Frontal cortex (tissue), 4 donors: ENCODE data around the gene BAHCC1. TPM values are rescaled to one million over a fixed set of nuclear protein-coding genes. Genes with fewer than 3 reads are reported as not detected.

ENCODE experiments used
- DNase-seq, 2 donors: peaks; one replicate each; pipeline ENCODE4 v3.0.0; 2012; ENCODE audit warnings: low spot score in 2 of 2
- FAIRE-seq: peaks from 2 replicates; lab custom pipeline; 2012; peaks lifted over from hg19 to GRCh38; lab: Jason Lieb, UNC
- total RNA-seq: library from RNA; depleted of rRNA; stranded (reverse); fragments of >200 nt; gene quantifications from one replicate; pipeline ENCODE4 v1.2.3, GENCODE V29; 2014
- donor health status: control.
- donor health status: control.
- donor health status: control.

The BAHCC1 gene
- total RNA-seq, 1 donor from 2014 or later: 5.7 TPM

DNA sequence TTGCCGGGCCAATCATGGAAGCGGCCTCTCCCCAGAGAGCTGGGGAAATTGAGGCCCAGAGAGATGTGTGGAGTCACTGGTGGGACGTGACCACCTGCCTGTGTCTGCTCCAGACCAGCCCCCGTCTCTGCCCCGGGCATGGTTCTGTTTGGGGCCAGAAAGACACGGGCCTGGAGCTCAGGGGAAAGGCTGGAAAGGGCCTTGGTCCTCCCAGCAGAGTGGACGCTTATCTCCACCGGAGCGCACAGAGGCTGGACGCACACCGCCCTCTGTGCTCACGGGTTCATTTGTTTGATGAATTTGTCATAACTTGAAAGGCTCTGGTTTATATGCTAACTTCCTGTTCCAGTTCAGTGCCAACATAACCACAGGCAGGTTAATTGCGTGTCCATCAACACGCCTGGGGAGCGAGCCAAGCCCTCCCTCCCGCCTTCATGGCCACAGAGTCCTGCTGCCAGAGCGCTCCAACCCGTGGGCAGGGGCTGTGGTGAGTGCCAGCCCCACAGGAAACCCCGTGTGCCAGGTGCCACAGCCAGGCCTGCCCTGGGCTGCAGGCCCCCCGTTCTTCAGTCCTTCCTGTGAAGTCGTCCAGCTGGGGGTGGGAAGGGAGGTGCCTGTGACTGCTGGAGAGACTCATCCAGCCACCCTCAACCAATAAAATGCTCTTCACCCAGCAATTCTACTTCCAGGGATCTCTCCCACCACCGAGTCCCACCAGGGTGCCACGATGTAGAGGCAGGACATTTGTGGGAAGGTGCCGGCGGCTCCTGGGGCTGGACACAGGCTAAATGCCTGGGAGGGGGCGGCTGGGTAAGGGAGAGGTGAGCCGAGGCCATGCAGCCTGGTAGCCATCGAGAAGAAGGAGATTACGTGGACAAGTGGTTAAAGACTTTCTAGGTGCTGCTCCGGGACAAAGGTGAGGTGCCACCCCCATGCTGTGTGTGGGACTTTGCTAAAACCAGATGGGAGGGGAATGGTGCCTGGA is 29.4 kb upstream of the BAHCC1 start:
- no peak for FAIRE-seq
- no peak for DNase-seq

DNA sequence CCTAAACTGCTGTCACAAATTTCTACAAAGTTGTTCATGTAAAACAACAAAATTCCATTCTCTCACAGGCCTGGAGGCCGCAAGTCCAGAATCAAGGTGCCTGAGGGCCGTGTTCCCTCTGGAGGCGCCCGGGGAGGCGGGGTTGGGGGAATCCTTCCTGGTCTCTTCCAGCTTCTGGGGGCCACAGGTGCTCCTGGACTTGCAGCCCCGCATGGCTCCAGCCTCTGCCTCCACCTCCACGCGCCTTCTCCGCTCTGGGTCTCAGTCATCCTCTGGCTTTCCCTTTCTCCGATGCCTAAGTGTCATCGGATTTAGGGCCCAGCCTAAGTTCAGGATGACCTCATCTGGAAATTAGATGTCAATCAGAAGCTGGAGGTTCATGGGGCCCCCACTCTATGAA is 28.6 kb upstream of the BAHCC1 start:
- DNase-seq (no peak), FAIRE-seq (no peak)

GRCh38 chr17:81367171-81367570 is 28.1 kb upstream of the BAHCC1 start:
- no peak for DNase-seq
- FAIRE-seq: no peak

DNA sequence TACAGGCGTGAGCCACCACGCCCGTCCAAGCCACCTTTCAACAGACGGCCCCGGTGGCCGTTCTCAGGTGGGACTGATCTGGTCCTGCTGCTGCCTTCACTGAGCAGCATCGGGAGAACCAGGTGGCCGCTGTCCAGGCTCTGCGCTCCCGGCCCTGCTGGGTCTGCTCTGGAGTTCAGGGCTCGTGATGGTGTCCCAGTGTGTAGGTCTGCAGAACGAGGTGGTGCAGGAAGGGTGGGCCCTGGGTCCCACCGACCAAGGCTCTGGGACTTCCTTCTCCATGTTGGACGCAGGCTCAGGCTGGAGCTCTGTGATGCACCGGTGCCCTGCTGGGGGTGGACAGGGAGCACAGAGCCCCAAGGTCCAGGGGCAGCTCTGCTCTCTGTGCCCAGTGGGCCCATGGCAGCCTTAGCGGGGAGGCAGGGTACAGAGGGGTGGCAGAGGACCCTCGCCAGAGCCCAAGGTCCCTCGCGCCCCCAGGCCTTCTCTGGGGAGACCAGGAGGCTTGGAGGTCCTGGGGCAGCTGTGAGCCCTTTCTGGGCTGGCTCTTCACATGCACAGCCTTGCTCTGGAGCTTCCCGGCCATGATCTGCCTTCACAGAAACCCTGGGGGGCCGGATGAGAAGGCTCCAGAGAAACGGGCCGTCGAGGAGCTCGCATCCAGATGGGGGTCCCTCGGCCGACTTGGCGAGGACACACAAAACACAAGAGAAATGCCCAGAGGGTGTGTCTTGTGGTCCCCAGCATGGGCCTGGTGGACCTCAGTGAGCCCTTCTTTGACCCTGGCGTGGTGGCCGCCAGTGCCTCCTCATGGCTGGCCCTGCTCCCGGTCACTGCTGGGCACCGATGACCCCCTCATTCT is 26.9 kb upstream of the BAHCC1 start:
- DNase-seq (no peak), FAIRE-seq (no peak)

- FAIRE-seq (no peak), DNase-seq (no peak)
These were observed 25.0 kb upstream of the BAHCC1 start for GRCh38 chr17:81370294-81370693.

DNA sequence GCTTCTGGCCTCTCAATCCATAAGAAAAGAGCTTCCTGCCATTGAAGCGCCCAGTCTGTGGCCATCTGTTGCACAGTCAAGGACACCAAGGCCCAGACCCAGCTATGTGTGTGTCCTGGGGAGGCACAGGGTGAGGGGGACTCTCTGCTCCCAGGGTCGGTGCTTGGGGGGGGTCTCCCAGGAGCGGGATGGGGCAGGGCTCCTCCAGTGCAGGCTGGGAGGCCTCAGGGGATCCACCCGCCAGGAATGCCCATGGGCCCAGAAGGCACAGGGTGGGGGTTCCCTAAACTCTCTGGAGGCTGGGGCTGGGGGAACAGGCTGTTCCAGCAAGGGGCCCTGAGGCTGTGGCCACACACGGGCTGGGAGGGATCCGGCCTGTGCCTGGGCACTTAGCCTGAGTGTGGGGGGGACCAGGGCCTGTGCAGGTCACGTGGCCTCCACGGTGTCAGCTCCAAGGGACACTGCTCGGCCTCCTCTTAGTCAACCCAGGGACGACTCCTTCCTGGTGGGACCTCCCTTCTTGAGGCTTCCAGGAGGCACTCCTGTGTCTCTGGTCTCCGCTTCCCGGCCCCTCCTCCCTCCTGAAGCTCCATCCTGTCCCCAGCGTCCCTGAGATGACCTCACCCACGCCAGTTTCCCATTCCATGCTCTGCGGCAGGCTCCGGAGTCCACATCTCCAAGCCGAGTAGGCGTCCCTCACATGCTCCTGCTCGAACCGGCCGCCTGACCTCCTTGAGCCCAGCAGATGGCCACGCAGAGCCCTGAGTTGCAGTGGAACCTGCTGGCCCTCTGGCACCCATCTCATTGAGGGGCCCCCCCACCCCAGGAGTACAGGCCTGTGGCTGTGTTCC is 23.1 kb upstream of the BAHCC1 start:
- DNase-seq (peak; percentile 59 to 61), FAIRE-seq (no peak)

GRCh38 chr17:81373536-81374160 is 21.6 kb upstream of the BAHCC1 start:
- FAIRE-seq (no peak), DNase-seq (no peak)

DNA sequence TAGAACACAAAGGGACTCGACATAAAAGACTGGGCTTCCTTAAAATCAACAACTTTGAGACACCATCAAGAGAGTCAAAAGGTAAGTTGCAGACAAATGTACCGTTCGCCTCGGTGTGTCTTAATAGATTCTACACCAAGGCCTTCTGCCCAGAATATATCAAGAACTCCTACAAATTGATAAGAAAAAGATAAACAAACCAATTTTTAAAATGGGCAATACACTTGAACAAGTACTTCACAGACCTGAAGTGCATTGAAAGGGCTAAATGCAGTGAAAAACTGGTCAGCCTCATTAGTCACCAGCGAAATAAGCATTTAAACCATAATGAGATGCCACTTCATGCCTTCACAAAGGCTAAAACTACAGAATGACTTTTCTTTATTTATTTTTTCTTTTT is 20.4 kb upstream of the BAHCC1 start:
- no peak for FAIRE-seq

DNA sequence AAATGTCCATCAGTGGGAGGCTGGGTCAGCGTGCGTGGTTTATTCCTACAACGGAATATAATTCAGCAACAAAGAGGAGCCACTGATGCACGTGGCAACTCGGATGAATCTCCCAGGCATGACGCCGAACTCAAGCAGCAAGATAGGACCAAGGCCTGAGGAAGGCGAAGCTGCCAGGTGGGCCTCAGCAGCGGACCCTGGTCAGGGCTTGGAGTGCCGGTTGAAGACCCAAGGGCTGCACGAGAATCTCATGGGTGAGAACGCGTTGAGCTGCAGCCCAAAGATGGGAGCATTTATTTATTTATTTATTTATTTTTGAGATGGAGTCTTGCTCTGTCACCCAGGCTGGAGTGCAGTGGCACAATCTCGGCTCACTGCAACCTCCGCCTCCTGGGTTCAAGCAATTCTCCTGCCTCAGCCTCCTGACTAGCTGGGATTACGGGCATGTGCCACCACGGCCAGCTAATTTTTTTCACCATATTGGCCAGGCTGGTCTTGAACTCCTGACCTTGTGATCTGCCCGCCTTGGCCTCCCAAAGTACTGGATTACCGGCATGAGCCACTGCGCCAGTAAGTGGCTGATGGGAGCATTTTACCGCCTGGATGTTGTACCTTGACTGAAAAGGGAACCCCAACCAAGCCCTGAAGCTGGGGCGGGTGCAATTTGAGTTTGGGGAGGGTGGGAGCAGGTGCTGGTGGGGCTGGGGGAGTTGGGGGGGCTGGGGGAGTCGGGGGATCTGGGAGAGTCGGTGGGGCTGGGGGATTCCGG is 18.1 kb upstream of the BAHCC1 start:
- FAIRE-seq: no peak
- no peak for DNase-seq

More for the DNA sequence above, 20.4 kb upstream of the BAHCC1 start:
- no peak for DNase-seq

GRCh38 chr17:81378941-81379511 is 16.2 kb upstream of the BAHCC1 start:
- no peak for DNase-seq
- FAIRE-seq: no peak

DNA sequence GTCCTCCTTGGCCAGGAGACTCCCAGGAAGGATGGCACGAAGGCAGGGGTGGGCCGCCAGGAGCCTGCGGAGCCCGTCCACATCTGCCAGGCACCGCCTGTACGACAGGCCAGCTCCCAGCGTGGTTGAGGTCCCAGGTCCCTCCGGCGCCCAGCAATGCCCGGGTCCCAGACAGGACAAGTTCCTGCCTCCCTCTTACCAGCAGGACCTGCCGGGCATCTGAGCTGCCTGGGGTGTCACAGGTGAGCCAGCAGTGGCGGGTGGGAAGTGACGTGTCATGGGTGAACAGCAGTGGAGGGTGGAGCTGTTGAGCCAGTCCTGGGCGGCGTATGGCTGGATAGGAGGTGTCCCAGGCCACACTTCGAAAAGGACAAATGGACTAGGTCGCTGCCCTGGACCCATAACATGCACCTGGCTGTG is 15.7 kb upstream of the BAHCC1 start:
- FAIRE-seq (no peak), DNase-seq (no peak)

GRCh38 chr17:81380131-81380530 is 15.1 kb upstream of the BAHCC1 start:
- no peak for DNase-seq
- no peak for FAIRE-seq

- no peak for FAIRE-seq
- no peak for DNase-seq
These were observed 14.4 kb upstream of the BAHCC1 start for GRCh38 chr17:81380666-81381518.

DNA sequence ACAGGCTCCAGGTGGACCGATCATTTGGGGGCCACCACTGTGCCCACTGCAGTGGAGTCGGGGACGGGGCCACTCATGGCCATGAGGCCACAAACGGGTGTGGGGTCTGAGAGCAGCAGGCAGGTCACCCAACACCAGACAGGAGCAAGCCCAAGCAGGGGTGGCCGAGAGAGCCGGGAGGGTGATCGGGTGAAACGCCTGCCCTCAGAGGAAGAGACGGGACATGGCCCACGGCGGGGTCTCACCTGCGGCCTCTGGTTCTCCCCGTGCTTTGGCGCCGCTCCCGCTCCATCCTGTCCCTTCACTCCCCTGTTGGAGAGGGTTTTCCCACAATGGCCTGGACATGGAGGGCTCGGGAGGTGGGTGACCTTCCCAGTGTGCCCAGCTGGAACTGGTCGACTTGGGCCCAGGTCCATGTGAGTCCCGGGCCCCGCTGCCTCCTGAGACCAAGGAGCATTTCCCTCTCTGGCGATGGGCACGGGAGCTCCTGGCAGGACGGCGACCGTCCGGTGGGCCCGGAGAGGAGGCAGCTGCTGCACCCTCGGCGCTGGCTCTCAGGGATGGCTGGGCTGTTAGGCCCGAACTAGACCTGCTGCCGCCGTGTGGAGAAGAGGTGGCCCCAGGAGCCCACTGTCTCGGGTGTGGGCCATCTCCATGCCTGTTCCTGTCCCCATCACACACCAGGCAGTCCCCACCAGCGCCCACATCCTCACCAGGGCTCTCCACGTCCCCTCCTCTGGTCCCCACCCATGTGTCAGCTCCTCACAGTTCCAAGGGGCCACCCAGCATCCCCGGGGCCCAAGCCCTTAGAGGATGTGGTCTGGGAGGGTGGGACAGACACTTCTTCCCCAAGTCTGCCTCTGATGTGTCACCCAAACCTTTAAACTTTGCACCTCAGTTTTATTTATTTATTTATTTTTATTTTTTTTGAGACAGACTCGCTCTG is 13.4 kb upstream of the BAHCC1 start:
- DNase-seq (no peak), FAIRE-seq (no peak)

- FAIRE-seq (no peak), DNase-seq (no peak)
These were observed 12.4 kb upstream of the BAHCC1 start for GRCh38 chr17:81382851-81383250.
